BJ (cell line): ENCODE results near the gene SLC12A7. TPM values are rescaled to one million over a fixed set of nuclear protein-coding genes. Genes with fewer than 3 reads are reported as not detected.

Source experiments
- CTCF ChIA-PET: fragments of 350-600 bp; formaldehyde crosslinking; extraction: SDS; loops from one replicate; lab custom pipeline; 2021; ENCODE audit warnings: antibody characterized with exemption, inconsistent platforms; lab: Yijun Ruan, JAX
- POLR2A ChIA-PET: fragments of 300-600 bp; sonication (Branson Sonifier 250); formaldehyde crosslinking; extraction: SDS; loops from one replicate; lab custom pipeline; 2021; ENCODE audit warnings: antibody characterized with exemption; lab: Charles Lee
- DNase-seq: peaks from one replicate; pipeline ENCODE4 v3.0.0-alpha.2; 2011; ENCODE audit warnings: low read depth
- H3K27me3 ChIP-seq: 2 replicates; pipeline ENCODE4 v1.6.0; 2011; ENCODE audit warnings: low read length; ENCODE audit not compliant: control insufficient read depth, insufficient read depth
- H3K36me3 ChIP-seq: 2 replicates; pipeline ENCODE4 v1.5.1; 2011; ENCODE audit warnings: low read length; ENCODE audit not compliant: control insufficient read depth, insufficient read depth
- H3K4me3 ChIP-seq: 2 replicates; pipeline ENCODE4 v1.5.1; 2011; ENCODE audit warnings: low read depth, mild to moderate bottlenecking, control low read depth, low read length
- polyA plus RNA-seq: library from polyadenylated mRNA; depleted of rRNA; stranded (reverse); fragments of >200 nt; gene quantifications from 2 replicates; pipeline ENCODE4 v1.2.3, GENCODE V29; 2011
- TF ChIP-seq, protein P1 (sequence below): IDR thresholded peaks from 2 replicates; pipeline ENCODE4 v1.5.1; 2011; ENCODE audit warnings: low read depth, mild to moderate bottlenecking, control low read depth, inconsistent platforms, low read length, moderate library complexity; ENCODE audit not compliant: insufficient read depth

The SLC12A7 gene
- polyA plus RNA-seq, 1 experiment: 4.6 TPM

DNA sequence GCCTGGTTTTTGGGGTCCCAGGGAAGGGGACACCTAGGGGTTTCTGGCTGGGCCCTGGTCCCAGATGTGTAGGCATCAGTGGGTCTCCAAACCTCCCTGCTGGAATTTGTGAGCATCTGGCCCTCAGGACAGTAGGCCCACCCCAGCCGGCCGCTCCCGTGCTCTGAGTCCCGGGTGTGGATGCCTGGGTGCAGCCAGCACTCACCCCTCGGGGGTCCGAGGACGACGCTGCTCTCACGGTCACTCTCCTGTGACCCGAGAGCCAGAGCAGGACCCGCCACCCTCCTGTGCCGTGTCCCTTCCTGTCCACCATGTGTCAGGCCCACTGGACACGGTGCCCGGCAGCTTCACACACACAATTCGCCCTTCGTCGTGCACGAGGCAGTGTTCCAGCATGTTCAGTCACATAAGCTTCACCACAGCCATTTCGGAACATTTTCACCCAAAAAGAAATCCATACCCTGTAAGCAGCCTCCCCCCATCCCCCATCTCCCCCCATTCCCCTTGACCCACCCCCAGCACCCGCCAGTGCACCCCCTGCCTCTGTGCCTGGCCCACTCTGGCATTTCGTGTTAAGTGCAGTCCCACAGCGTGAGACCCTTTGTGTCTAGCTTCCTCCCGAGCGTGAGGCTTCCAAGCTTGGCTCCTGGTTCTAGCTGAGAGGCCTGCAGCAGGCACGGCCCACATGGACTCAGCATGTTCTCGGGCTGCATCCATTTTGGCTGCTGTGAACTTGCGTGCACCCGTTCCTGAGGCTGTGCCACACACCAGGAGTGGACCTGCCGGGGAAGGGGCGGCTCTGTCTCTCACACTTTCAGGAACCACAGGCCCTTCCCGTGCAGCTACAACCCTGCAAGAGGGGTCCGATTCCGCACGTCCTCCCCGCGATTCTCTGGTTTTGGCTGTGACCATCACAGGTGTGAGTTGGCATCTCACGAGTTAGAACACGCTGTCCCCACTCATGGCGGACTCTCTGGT is 62.7 kb downstream of the SLC12A7 start:
- TF ChIP-seq, protein P1, sequence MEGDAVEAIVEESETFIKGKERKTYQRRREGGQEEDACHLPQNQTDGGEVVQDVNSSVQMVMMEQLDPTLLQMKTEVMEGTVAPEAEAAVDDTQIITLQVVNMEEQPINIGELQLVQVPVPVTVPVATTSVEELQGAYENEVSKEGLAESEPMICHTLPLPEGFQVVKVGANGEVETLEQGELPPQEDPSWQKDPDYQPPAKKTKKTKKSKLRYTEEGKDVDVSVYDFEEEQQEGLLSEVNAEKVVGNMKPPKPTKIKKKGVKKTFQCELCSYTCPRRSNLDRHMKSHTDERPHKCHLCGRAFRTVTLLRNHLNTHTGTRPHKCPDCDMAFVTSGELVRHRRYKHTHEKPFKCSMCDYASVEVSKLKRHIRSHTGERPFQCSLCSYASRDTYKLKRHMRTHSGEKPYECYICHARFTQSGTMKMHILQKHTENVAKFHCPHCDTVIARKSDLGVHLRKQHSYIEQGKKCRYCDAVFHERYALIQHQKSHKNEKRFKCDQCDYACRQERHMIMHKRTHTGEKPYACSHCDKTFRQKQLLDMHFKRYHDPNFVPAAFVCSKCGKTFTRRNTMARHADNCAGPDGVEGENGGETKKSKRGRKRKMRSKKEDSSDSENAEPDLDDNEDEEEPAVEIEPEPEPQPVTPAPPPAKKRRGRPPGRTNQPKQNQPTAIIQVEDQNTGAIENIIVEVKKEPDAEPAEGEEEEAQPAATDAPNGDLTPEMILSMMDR: no peak
- ChIA-PET CTCF (no interaction called here), POLR2A (no interaction called here)
- DNase-seq: no peak
- Histone ChIP-seq H3K4me3 (no peak overlapping the region), H3K27me3 (no peaks in the 10 kb centered on the region), H3K36me3 (peaks cover 2% of the 10 kb centered on the region)

DNA sequence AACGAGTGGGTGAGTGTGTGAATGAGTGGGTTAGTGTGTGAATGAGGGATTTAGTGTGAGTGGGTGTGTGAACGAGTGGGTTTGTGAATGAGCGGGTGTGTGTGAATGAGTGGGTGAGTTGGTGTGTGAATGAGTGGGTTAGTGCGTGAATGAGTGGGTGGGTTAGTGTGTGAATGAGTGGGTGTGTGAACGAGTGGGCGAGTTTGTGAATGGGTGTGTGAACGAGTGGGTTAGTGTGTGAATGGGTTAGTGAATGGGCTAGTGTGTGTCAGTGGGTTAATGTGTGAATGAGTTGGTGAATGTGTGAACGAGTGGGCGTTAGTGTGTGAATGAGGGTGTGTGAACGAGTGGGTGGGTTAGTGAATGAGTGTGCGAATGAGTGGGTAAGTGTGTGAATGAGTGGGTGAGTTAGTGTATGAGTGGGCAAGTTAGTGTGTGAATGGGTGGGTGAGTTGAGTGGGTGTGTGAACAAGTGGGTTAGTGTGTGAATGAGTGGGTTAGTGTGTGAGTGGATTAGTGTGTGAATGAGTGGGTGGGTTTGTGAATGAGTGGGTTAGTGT is 63.6 kb downstream of the SLC12A7 start:
- TF ChIP-seq, protein P1: no peak
- no peaks in the 10 kb centered on the region for H3K27me3 ChIP-seq
- H3K36me3 ChIP-seq: peaks cover 2% of the 10 kb centered on the region; the same call in 1 of the 2 replicates
- no peak overlapping the region for H3K4me3 ChIP-seq
- POLR2A ChIA-PET: no interaction called here
- CTCF ChIA-PET: no interaction called here
- DNase-seq: no peak

DNA sequence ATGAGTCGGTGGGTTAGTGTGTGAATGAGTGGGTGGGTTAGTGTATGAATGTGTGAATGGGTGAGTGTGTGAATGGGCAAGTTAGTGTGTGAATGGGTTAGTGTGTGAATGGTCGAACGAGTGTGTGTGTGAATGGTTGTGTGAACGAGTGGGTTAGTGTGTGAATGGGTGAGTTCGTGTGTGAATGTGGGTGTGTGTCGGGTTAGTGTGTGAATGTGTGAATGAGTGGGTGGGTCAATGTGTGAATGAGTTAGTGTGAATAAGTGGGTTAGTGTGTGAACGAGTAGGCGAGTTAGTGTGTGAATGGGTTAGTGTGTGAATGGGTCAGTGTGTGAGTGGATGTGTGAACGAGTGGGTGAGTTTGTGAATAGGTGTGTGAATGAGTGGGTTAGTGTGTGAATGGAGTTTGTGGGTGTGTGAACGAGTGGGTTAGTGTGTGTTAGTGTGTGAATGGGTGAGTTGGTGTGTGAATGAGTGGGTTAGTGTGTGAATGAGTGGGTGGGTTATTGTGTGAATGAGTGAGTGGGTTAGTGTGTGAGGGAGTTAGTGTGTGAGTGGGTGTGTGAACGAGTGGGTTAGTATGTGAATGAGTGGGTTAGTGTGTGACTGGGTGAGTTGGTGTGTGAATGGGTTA is 64.4 kb downstream of the SLC12A7 start:
- DNase-seq: no peak
- H3K36me3 ChIP-seq: no peaks in the 10 kb centered on the region
- ChIA-PET POLR2A (no interaction called here), CTCF (no interaction called here)
- no peak overlapping the region for H3K4me3 ChIP-seq
- TF ChIP-seq, protein P1: no peak
- H3K27me3 ChIP-seq: no peaks in the 10 kb centered on the region

DNA sequence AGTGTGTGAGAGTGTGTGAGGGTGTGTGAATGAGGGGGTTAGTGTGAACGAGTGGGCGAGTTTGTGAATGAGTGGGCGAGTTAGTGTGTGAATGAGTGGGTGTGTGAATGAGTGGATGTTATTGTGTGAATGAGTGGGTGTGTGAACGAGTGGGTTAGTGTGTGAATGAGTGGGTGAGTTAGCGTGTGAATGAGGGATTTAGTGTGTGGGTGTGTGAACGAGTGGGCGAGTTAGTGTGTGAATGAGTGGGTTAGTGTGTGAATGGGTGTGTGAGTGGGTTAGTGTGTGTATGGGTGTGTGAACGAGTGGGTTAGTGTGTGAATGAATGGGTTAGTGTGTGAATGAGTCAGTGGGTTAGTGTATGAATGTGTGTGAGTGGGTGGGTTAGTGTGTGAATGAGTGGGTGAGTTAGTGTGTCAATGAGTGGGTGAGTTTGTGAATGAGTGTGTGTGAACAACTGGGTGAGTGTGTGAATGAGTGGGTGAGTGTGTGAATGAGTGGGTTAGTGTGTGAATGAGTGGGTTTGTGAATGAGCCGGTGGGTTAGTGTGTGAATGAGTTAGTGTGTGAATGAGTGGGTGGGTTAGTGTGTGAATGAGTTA is 65.8 kb downstream of the SLC12A7 start:
- no peaks in the 10 kb centered on the region for H3K27me3 ChIP-seq
- TF ChIP-seq, protein P1: no peak
- POLR2A ChIA-PET: no interaction called here
- no peak overlapping the region for H3K4me3 ChIP-seq
- no peak for DNase-seq
- CTCF ChIA-PET: no interaction called here
- H3K36me3 ChIP-seq: no peaks in the 10 kb centered on the region

DNA sequence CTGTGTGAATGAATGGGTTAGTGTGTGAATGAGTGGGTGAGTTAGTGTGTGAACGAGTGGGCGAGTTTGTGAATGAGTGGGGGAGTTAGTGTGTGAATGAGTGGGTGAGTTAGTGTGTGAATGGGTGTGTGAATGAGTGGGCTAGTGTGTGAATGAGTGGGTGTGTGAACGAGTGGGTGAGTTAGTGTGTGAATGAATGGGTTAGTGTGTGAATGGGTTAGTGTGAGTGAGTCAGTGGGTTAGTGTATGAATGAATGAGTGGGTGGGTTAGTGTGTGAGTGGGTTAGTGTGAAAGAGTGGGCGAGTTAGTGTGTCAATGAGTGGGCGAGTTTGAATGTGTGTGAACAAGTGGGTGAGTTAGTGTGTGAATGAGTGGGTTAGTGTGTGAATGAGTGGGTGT is 67.7 kb downstream of the SLC12A7 start:
- Histone ChIP-seq H3K36me3 (no peaks in the 10 kb centered on the region), H3K4me3 (no peak overlapping the region), H3K27me3 (no peaks in the 10 kb centered on the region)
- ChIA-PET POLR2A (no interaction called here), CTCF (no interaction called here)
- no peak for DNase-seq
- TF ChIP-seq, protein P1: no peak
